T-cell (primary cell): ENCODE measurements around the gene ZCCHC7. TPM values are rescaled to one million over a fixed set of nuclear protein-coding genes. Genes with fewer than 3 reads are reported as not detected.

Experiments
- ATAC-seq, 4 experiments: fragments of 200-7000 bp in 3 of 4; fragments of 150-1000 bp in 1 of 4; cut with Tn5 transposase; replicated peaks in 1 of 4; 1 replicate in 3 of 4; 2 replicates in 1 of 4; pipeline ENCODE4 v1.10.0; 2021; ENCODE audit warnings: moderate library complexity in 3 of 4, mild to moderate bottlenecking in 2 of 4, moderate number of reproducible peaks in 1 of 4
- CTCF ChIA-PET, 2 donors: fragments of 300-600 bp; sonication (Branson Sonifier 250); formaldehyde crosslinking; loops; one replicate each; lab custom pipeline; 2022; ENCODE audit warnings: antibody characterized with exemption in 2 of 2; lab: Charles Lee
- POLR2A ChIA-PET, 2 donors: fragments of 300-600 bp; sonication (Branson Sonifier 250); formaldehyde crosslinking; loops; one replicate each; lab custom pipeline; 2022; ENCODE audit warnings: antibody characterized with exemption in 2 of 2; lab: Charles Lee
- DNase-seq, 35 experiments: peaks; one replicate each; pipeline versions ENCODE4 v3.0.0 to v3.0.0-alpha.2; 2013 to 2023
- H3K27ac ChIP-seq: one replicate; pipeline ENCODE4 v1.5.1; 2013; ENCODE audit warnings: low read length
- H3K27me3 ChIP-seq, 2 experiments: replicated peaks in 1 of 2; 1 replicate in 1 of 2; 2 replicates in 1 of 2; pipeline versions ENCODE4 v1.6.1 to v1.7.0; 2013; ENCODE audit warnings: low read length in 1 of 2, mixed read lengths in 1 of 2; ENCODE audit not compliant: control insufficient read depth in 2 of 2, insufficient read depth in 2 of 2; ENCODE audit errors: extremely low read depth in 1 of 2
- H3K36me3 ChIP-seq, 2 donors: 1 replicate in 1 of 2; 2 replicates in 1 of 2; pipeline versions ENCODE4 v1.6.1 to v1.7.0; 2013; ENCODE audit warnings: low read length in 1 of 2; ENCODE audit not compliant: control insufficient read depth in 2 of 2, insufficient read depth in 1 of 2; ENCODE audit errors: extremely low read depth in 1 of 2
- H3K4me1 ChIP-seq, 2 experiments: 1 replicate in 1 of 2; 2 replicates in 1 of 2; pipeline versions ENCODE4 v1.6.1 to v1.7.0; 2013; ENCODE audit warnings: low read length in 2 of 2, mixed read lengths in 1 of 2; ENCODE audit not compliant: insufficient read depth in 2 of 2, control insufficient read depth in 1 of 2; ENCODE audit errors: extremely low read depth in 1 of 2
- H3K4me3 ChIP-seq, 2 donors: 1 replicate in 1 of 2; 2 replicates in 1 of 2; pipeline versions ENCODE4 v1.5.1 to v1.7.0; 2013; ENCODE audit warnings: mild to moderate bottlenecking in 2 of 2, low read length in 1 of 2, moderate library complexity in 1 of 2; ENCODE audit not compliant: control insufficient read depth in 1 of 2; ENCODE audit errors: extremely low read depth in 1 of 2
- H3K9me3 ChIP-seq: 2 replicates; pipeline ENCODE4 v1.7.0; 2013
- H3K27ac Mint-ChIP-seq, 2 donors: one replicate each; pipeline ENCODE4 v1.8.0; 2020 to 2021; ENCODE audit warnings: mild to moderate bottlenecking in 2 of 2, mixed read lengths in 2 of 2
- H3K27me3 Mint-ChIP-seq, 2 donors: one replicate each; pipeline ENCODE4 v1.8.0; 2021 to 2022; ENCODE audit warnings: mixed read lengths in 2 of 2
- H3K36me3 Mint-ChIP-seq: one replicate; pipeline ENCODE4 v1.8.0; 2021; ENCODE audit warnings: mixed read lengths
- H3K4me1 Mint-ChIP-seq, 3 donors: one replicate each; pipeline ENCODE4 v1.8.0; 2020 to 2022; ENCODE audit warnings: mixed read lengths in 3 of 3, mild to moderate bottlenecking in 1 of 3
- H3K4me3 Mint-ChIP-seq, 3 donors: one replicate each; pipeline ENCODE4 v1.8.0; 2020 to 2022; ENCODE audit warnings: mild to moderate bottlenecking in 3 of 3, mixed read lengths in 3 of 3, moderate library complexity in 3 of 3
- H3K9me3 Mint-ChIP-seq, 3 donors: one replicate each; pipeline ENCODE4 v1.8.0; 2020 to 2022; ENCODE audit warnings: mixed read lengths in 3 of 3
- WGBS: methylation state at CpG from one replicate; pipeline ENCODE4 v1.1.5; 2013; ENCODE audit warnings: missing lambda C conversion rate; ENCODE audit not compliant: insufficient coverage; 5-methylcytosine and 5-hydroxymethylcytosine counted together
- total RNA-seq, 35 experiments: library from RNA in 6 of 35; stranded (reverse) in 6 of 35; fragments of 120-200 nt in 1 of 35; gene quantifications; one replicate each; pipeline versions ENCODE4 v1.2.1 to v1.2.4 and lab custom pipeline; 2013 to 2026

ZCCHC7 gene
- total RNA-seq, 5 donors from 2014 or later (not counting 1 experiment from before 2014, with no cell fraction given): 29.1 to 44.2 (median 33.5) TPM

- Histone ChIP-seq H3K9me3 (no peaks in the 10 kb centered on the region), H3K27ac (no peak overlapping the region), H3K36me3 (no peaks in the 10 kb centered on the region), H3K27me3 (no peaks in the 10 kb centered on the region), H3K4me1 (no peaks in the 10 kb centered on the region), H3K4me3 (no peak overlapping the region)
- DNase-seq (no peak), ATAC-seq (no peak)
- H3K4me1 Mint-ChIP-seq: peaks cover 0 to 2% (median 0%) of the 10 kb centered on the region in 3 donors
- no peaks in the 10 kb centered on the region for H3K9me3 Mint-ChIP-seq
- H3K27ac Mint-ChIP-seq: no peak overlapping the region
- ChIA-PET POLR2A (no interaction called here), CTCF (no interaction called here)
- H3K36me3 Mint-ChIP-seq: peaks cover 2% of the 10 kb centered on the region
- H3K27me3 Mint-ChIP-seq: no peaks in the 10 kb centered on the region
- H3K4me3 Mint-ChIP-seq: no peak overlapping the region
- no CpG with 5 or more reads among the region's 3 CpGs for WGBS
These were observed 214.9 kb downstream of the ZCCHC7 start for GRCh38 chr9:37335238-37335637.

DNA sequence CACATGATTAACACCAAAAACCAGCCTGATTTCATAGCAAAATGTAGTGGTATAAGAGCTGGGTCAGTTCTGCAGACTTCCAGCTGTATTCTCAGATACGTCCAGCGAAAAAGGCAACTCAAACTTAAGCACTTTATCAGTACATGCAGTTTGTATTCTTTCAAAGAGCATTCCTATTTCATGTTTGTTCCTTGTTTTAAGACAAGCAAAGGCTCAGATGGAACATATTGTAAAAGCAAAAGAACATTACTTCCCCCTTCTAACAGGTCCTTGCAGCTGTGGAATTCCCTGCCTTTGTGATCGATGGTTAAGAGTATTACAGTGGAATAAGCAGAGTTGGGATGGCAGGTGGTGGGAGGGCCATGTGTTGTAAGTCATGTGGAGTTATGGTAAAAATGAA lies 215.8 kb downstream of the ZCCHC7 start:
- H3K9me3 Mint-ChIP-seq: no peaks in the 10 kb centered on the region
- ChIA-PET POLR2A (interaction anchor here in 1 of 2 donors (0.6 kb wide), 1 partner anchor 309 kb away, joined by 5 read pairs; no protein-coding TSS in a partner anchor), CTCF (no interaction called here)
- DNase-seq (no peak), ATAC-seq (no peak)
- H3K9me3 ChIP-seq: no peaks in the 10 kb centered on the region
- peaks cover 2% of the 10 kb centered on the region for H3K36me3 Mint-ChIP-seq
- H3K4me1 ChIP-seq: no peaks in the 10 kb centered on the region
- no peak overlapping the region for H3K27ac Mint-ChIP-seq
- peaks cover 0 to 2% (median 0%) of the 10 kb centered on the region in 3 donors for H3K4me1 Mint-ChIP-seq
- no peak overlapping the region for H3K4me3 Mint-ChIP-seq
- no peak overlapping the region for H3K4me3 ChIP-seq
- H3K27me3 ChIP-seq: no peaks in the 10 kb centered on the region
- H3K27ac ChIP-seq: no peak overlapping the region
- no peaks in the 10 kb centered on the region for H3K27me3 Mint-ChIP-seq
- no CpG with 5 or more reads among the region's 3 CpGs for WGBS
- no peaks in the 10 kb centered on the region for H3K36me3 ChIP-seq

GRCh38 chr9:37337301-37337890 lies 217.0 kb downstream of the ZCCHC7 start:
- Histone ChIP-seq H3K9me3 (no peaks in the 10 kb centered on the region), H3K36me3 (no peaks in the 10 kb centered on the region), H3K4me1 (no peaks in the 10 kb centered on the region), H3K27ac (no peak overlapping the region), H3K27me3 (no peaks in the 10 kb centered on the region), H3K4me3 (no peak overlapping the region)
- H3K27ac Mint-ChIP-seq: no peak overlapping the region
- WGBS: no CpG with 5 or more reads among the region's 7 CpGs
- H3K27me3 Mint-ChIP-seq: no peaks in the 10 kb centered on the region
- H3K36me3 Mint-ChIP-seq: peaks cover 2% of the 10 kb centered on the region
- DNase-seq (no peak), ATAC-seq (no peak)
- no peaks in the 10 kb centered on the region for H3K9me3 Mint-ChIP-seq
- H3K4me3 Mint-ChIP-seq: no peak overlapping the region
- peaks cover 0 to 2% (median 0%) of the 10 kb centered on the region in 3 donors for H3K4me1 Mint-ChIP-seq
- CTCF ChIA-PET: interaction anchor here in 1 of 2 donors (1.0 kb wide), 1 partner anchor 339 kb away, joined by 3 read pairs; no protein-coding TSS in a partner anchor
- POLR2A ChIA-PET: interaction anchor here in 1 of 2 donors (0.6 kb wide), 1 partner anchor 8 kb away, joined by 4 read pairs; no protein-coding TSS in a partner anchor

DNA sequence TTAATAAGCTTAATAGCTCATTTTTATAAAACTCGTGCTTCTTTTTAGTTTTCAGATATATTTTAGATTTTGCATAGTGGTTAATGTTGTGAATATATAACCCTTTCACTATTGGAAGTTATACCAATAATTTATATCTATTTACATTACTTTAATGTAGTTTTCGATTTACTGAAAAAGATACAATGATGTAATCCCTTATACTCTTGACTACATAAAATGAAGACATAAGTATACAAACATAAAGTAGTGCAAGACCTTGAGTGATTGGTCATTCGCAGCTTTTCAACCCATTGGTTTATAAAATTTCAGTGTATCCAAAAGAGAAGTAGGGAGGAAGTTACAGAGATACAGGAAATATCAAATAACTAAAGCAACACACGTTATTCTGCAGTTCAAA lies 217.8 kb downstream of the ZCCHC7 start:
- ChIA-PET CTCF (interaction anchor here in 1 of 2 donors (1.0 kb wide), 1 partner anchor 340 kb away, joined by 3 read pairs; no protein-coding TSS in a partner anchor), POLR2A (interaction anchor here in 1 of 2 donors (0.6 kb wide), 1 partner anchor 1633 kb away, joined by 7 read pairs; no protein-coding TSS in a partner anchor)
- Histone ChIP-seq H3K27ac (no peak overlapping the region), H3K9me3 (no peaks in the 10 kb centered on the region), H3K4me3 (no peak overlapping the region), H3K36me3 (no peaks in the 10 kb centered on the region), H3K4me1 (no peaks in the 10 kb centered on the region), H3K27me3 (no peaks in the 10 kb centered on the region)
- H3K27ac Mint-ChIP-seq: no peak overlapping the region
- no peaks in the 10 kb centered on the region for H3K9me3 Mint-ChIP-seq
- ATAC-seq (no peak), DNase-seq (no peak)
- peaks cover 2% of the 10 kb centered on the region for H3K36me3 Mint-ChIP-seq
- whole genome bisulfite sequencing: no CpG with 5 or more reads among the region's 4 CpGs
- peaks cover 0 to 2% (median 0%) of the 10 kb centered on the region in 3 donors for H3K4me1 Mint-ChIP-seq
- no peaks in the 10 kb centered on the region for H3K27me3 Mint-ChIP-seq
- no peak overlapping the region for H3K4me3 Mint-ChIP-seq

DNA sequence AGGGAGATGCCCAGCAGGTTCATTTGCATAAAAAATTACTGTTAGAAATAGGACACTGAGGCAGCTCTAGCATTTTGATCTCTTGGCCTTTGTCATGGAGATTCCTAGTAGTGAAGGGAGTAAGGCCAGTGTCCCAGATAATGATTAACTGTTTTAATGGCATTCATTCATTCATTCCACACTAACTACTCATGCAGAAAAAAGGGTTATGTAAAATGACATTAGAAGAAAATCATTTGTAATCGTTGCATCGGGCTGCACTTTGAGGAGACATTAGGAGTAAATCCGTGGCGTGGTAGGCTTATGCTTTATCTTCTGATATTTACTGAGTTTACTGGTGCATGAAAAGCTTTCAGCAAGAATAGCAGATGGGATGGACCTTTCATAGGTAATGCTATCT lies 219.5 kb downstream of the ZCCHC7 start:
- POLR2A ChIA-PET: no interaction called here
- H3K36me3 Mint-ChIP-seq: peaks cover 10% of the 10 kb centered on the region

DNA sequence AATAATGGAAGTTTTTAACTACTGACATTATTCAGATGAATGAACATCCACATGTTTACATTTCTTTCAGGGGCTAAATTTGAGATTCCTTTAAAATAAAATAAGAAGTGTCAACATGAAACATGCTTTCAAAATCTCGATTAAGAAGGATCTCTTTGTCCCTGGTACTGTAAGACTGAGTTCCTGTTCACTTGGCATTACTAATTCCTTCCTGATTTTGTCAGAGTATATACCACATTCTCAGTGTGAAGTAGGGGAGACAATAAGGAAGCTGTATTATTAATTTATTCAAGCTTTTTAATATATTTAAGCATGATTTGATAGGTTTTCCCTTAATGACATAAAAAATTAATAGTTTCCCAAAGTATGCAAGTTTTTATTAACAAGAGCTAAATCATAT lies 220.6 kb downstream of the ZCCHC7 start:
- no peak overlapping the region for H3K4me3 ChIP-seq
- ATAC-seq (no peak), DNase-seq (no peak)
- Mint-ChIP-seq H3K36me3 (peaks cover 10% of the 10 kb centered on the region), H3K4me3 (no peak overlapping the region), H3K27ac (no peak overlapping the region), H3K4me1 (peaks cover 0 to 2% (median 0%) of the 10 kb centered on the region in 3 donors), H3K9me3 (no peaks in the 10 kb centered on the region), H3K27me3 (no peaks in the 10 kb centered on the region)
- H3K27me3 ChIP-seq: no peaks in the 10 kb centered on the region
- ChIA-PET POLR2A (no interaction called here), CTCF (no interaction called here)
- H3K36me3 ChIP-seq: peaks cover 0 to 4% of the 10 kb centered on the region in 2 donors
- no CpG with 5 or more reads among the region's 1 CpG for WGBS
- no peaks in the 10 kb centered on the region for H3K4me1 ChIP-seq
- H3K27ac ChIP-seq: no peak overlapping the region
- no peaks in the 10 kb centered on the region for H3K9me3 ChIP-seq

More for the DNA sequence above, 219.5 kb downstream of the ZCCHC7 start:
- Histone ChIP-seq H3K9me3 (no peaks in the 10 kb centered on the region), H3K27me3 (no peaks in the 10 kb centered on the region), H3K4me1 (no peaks in the 10 kb centered on the region), H3K27ac (no peak overlapping the region), H3K36me3 (peaks cover 0 to 4% of the 10 kb centered on the region in 2 donors), H3K4me3 (no peak overlapping the region)
- CTCF ChIA-PET: no interaction called here
- WGBS: no CpG with 5 or more reads among the region's 4 CpGs
- H3K9me3 Mint-ChIP-seq: no peaks in the 10 kb centered on the region
- H3K27ac Mint-ChIP-seq: no peak overlapping the region
- peaks cover 0 to 2% (median 0%) of the 10 kb centered on the region in 3 donors for H3K4me1 Mint-ChIP-seq
- DNase-seq: no peak
- H3K27me3 Mint-ChIP-seq: no peaks in the 10 kb centered on the region
- ATAC-seq: no peak
- no peak overlapping the region for H3K4me3 Mint-ChIP-seq
